PC-9 (cell line): ENCODE measurements around the gene NRXN2.

ENCODE experiments used
- EZH2 ChIP-seq: fragments of 200-600 bp; sonication (generic); IDR thresholded peaks from 2 replicates; pipeline ENCODE4 v1.8.0; 2017; ENCODE audit warnings: antibody characterized with exemption, low read depth
- TF ChIP-seq, protein P1 (sequence below): fragments of 200-600 bp; sonication (generic); conservative IDR thresholded peaks from 2 replicates; pipeline ENCODE4 v1.6.1; 2017; ENCODE audit warnings: mixed run types, antibody characterized with exemption, mild to moderate bottlenecking, moderate library complexity

DNA sequence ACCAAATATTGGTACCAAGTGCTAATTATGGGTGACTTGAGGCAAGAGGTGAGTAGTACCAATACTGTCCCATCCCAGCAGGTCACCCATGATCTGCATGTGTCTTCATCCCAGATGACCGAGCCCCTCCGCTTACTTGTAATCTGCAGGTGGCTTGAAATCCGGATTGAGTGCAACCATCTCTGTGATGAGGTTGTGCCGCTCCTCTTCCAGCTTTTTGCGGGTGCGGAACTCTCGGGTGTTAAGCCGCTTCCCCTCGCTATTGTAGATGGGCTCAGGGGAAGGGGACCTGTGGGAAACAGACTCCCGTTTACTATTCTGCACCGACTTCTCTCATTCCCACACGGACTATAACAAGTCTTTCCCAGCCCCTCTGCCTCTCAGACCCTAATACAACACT lies 47.1 kb upstream of the NRXN2 start:
- no peak for TF ChIP-seq EZH2
- TF ChIP-seq, protein P1, sequence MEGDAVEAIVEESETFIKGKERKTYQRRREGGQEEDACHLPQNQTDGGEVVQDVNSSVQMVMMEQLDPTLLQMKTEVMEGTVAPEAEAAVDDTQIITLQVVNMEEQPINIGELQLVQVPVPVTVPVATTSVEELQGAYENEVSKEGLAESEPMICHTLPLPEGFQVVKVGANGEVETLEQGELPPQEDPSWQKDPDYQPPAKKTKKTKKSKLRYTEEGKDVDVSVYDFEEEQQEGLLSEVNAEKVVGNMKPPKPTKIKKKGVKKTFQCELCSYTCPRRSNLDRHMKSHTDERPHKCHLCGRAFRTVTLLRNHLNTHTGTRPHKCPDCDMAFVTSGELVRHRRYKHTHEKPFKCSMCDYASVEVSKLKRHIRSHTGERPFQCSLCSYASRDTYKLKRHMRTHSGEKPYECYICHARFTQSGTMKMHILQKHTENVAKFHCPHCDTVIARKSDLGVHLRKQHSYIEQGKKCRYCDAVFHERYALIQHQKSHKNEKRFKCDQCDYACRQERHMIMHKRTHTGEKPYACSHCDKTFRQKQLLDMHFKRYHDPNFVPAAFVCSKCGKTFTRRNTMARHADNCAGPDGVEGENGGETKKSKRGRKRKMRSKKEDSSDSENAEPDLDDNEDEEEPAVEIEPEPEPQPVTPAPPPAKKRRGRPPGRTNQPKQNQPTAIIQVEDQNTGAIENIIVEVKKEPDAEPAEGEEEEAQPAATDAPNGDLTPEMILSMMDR, result no peak
